ENCODE data around the gene C11orf71. TPM values are rescaled to one million over a fixed set of nuclear protein-coding genes. Genes with fewer than 3 reads are reported as not detected.

Gene C11orf71
- total and polyA plus RNA-seq, 2 experiments from 2014 or later = 16.7 to 21.7 TPM

DNA sequence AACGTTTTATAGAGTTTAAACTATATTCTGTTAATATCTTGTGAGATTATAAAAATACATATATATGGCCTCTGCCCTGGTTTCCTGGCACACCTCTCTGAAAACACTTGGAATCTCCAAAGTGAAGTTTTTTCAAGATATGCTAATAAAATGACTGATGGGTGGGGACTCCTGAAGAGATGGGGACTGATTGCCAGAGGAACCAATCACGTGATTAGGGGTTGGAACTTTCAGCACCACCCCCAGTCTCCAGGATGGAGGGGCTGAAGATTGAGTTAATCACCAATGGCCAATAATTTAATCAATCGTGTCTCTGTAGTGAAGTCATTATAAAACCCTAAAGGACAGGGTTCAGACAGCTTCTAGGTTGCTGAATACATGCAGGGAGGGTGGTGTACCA is 37.4 kb downstream of the C11orf71 start:
- Histone ChIP-seq H3K27ac (no peak overlapping the region), H3K4me3 (no peak overlapping the region), H3K27me3 (no peaks in the 10 kb centered on the region), H3K4me1 (ENCODE audit: low read depth) (no peaks in the 10 kb centered on the region), H3K9me3 (ENCODE audit: low read depth) (no peaks in the 10 kb centered on the region), H3K36me3 (no peaks in the 10 kb centered on the region)
- DNase-seq (ENCODE audit: low read depth in 1 of 2, low spot score in 1 of 2) = no peak
- TF ChIP-seq, protein P1, sequence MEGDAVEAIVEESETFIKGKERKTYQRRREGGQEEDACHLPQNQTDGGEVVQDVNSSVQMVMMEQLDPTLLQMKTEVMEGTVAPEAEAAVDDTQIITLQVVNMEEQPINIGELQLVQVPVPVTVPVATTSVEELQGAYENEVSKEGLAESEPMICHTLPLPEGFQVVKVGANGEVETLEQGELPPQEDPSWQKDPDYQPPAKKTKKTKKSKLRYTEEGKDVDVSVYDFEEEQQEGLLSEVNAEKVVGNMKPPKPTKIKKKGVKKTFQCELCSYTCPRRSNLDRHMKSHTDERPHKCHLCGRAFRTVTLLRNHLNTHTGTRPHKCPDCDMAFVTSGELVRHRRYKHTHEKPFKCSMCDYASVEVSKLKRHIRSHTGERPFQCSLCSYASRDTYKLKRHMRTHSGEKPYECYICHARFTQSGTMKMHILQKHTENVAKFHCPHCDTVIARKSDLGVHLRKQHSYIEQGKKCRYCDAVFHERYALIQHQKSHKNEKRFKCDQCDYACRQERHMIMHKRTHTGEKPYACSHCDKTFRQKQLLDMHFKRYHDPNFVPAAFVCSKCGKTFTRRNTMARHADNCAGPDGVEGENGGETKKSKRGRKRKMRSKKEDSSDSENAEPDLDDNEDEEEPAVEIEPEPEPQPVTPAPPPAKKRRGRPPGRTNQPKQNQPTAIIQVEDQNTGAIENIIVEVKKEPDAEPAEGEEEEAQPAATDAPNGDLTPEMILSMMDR (IDR thresholded peaks at IDR 0.05; ENCODE audit: low read depth, low read length) = no peak

GRCh38 chr11:114362326-114362725 is 38.0 kb downstream of the C11orf71 start:
- no peak overlapping the region for H3K4me3 ChIP-seq
- no peak for DNase-seq (ENCODE audit: low read depth in 1 of 2, low spot score in 1 of 2)
- TF ChIP-seq, protein P1 (IDR thresholded peaks at IDR 0.05; ENCODE audit: low read depth, low read length) = no peak
- H3K27ac ChIP-seq = no peak overlapping the region
- no peaks in the 10 kb centered on the region for H3K36me3 ChIP-seq
- H3K4me1 ChIP-seq (ENCODE audit: low read depth) = no peaks in the 10 kb centered on the region
- no peaks in the 10 kb centered on the region for H3K9me3 ChIP-seq (ENCODE audit: low read depth)
- H3K27me3 ChIP-seq = no peaks in the 10 kb centered on the region

DNA sequence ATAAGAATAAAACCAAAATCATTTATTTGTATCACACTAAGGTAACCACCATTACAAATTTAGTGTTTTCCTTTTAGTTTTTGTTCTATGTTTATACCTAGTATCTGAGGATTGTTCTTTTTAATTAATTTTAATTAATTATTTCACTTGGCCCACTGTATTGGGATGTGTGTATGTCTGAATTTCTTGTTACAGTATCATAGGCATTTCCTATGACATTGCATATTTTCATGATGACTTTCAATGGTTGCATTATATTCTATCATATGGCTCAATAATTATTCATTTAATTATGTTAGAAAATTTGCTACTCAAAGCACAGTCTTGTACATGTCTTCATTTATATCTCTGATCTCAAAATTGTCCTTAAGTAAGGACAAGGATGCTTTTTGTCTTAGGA is 41.0 kb downstream of the C11orf71 start:
- H3K9me3 ChIP-seq (ENCODE audit: low read depth) = no peaks in the 10 kb centered on the region
- no peaks in the 10 kb centered on the region for H3K27me3 ChIP-seq
- H3K4me1 ChIP-seq (ENCODE audit: low read depth) = no peaks in the 10 kb centered on the region
- TF ChIP-seq, protein P1 (IDR thresholded peaks at IDR 0.05; ENCODE audit: low read depth, low read length) = no peak
- DNase-seq (ENCODE audit: low read depth in 1 of 2, low spot score in 1 of 2) = peak in 1 of 2 donors; percentile 25
- H3K4me3 ChIP-seq = no peak overlapping the region
- no peak overlapping the region for H3K27ac ChIP-seq
- no peaks in the 10 kb centered on the region for H3K36me3 ChIP-seq

DNA sequence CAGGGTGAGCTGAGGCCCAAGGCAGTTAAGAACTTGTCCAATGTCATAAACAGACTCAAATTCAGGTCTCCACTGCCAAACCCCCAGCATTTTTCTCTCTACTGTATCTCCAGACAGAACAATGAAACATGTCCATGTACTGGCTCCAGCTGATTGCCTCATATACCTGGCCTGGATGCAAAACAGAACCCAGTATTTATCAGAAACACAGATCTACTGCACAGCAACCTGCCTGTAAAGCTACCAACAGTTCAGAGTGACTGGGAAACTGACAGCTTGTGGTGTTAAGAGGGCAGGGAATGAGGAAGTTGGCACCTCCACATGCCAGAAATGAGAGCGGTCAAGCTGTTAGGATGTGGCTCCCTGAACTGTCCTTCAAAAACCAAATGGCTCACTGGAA is 41.6 kb downstream of the C11orf71 start:
- no peaks in the 10 kb centered on the region for H3K27me3 ChIP-seq
- DNase-seq (ENCODE audit: low read depth in 1 of 2, low spot score in 1 of 2) = peak in 1 of 2 donors; percentile 18
- H3K36me3 ChIP-seq = no peaks in the 10 kb centered on the region
- no peaks in the 10 kb centered on the region for H3K9me3 ChIP-seq (ENCODE audit: low read depth)
- TF ChIP-seq, protein P1 (IDR thresholded peaks at IDR 0.05; ENCODE audit: low read depth, low read length) = no peak
- H3K4me3 ChIP-seq = no peak overlapping the region
- H3K27ac ChIP-seq = no peak overlapping the region
- H3K4me1 ChIP-seq (ENCODE audit: low read depth) = no peaks in the 10 kb centered on the region

- Histone ChIP-seq H3K27ac (no peak overlapping the region), H3K4me3 (no peak overlapping the region)
Observed at GRCh38 chr11:114354076-114354475, 46.2 kb downstream of the C11orf71 start.

More at GRCh38 chr11:114354076-114354475, 46.2 kb downstream of the C11orf71 start:
- H3K27me3 ChIP-seq = no peaks in the 10 kb centered on the region
- TF ChIP-seq, protein P1 (IDR thresholded peaks at IDR 0.05; ENCODE audit: low read depth, low read length) = no peak
- no peaks in the 10 kb centered on the region for H3K36me3 ChIP-seq
- peak in 1 of 2 donors; percentile 83 for DNase-seq (ENCODE audit: low read depth in 1 of 2, low spot score in 1 of 2)
- no peaks in the 10 kb centered on the region for H3K4me1 ChIP-seq (ENCODE audit: low read depth)
- no peaks in the 10 kb centered on the region for H3K9me3 ChIP-seq (ENCODE audit: low read depth)
